Measurements from ENCODE around the gene ADAMTSL5.

Gene ADAMTSL5

DNA sequence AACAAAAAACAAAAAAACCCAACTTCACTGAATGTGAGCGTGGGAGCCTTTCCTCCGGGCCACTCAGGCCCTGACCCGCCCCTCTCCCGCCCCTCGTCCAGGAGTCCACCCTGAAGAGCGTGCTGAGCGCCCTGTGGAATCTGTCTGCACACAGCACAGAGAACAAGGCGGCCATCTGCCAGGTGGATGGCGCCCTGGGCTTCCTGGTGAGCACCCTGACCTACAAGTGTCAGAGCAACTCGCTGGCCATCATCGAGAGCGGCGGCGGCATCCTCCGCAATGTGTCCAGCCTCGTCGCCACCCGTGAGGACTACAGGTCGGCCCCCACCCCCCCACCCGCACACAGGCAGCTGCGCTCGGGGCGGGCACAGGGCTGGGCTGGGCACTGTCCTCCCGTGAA lies 51.0 kb downstream of the ADAMTSL5 start:
- no peak for ATAC-seq
- peaks cover 21% of the 10 kb centered on the region for H3K27me3 Mint-ChIP-seq
- peaks cover 6% of the 10 kb centered on the region for H3K36me3 Mint-ChIP-seq

DNA sequence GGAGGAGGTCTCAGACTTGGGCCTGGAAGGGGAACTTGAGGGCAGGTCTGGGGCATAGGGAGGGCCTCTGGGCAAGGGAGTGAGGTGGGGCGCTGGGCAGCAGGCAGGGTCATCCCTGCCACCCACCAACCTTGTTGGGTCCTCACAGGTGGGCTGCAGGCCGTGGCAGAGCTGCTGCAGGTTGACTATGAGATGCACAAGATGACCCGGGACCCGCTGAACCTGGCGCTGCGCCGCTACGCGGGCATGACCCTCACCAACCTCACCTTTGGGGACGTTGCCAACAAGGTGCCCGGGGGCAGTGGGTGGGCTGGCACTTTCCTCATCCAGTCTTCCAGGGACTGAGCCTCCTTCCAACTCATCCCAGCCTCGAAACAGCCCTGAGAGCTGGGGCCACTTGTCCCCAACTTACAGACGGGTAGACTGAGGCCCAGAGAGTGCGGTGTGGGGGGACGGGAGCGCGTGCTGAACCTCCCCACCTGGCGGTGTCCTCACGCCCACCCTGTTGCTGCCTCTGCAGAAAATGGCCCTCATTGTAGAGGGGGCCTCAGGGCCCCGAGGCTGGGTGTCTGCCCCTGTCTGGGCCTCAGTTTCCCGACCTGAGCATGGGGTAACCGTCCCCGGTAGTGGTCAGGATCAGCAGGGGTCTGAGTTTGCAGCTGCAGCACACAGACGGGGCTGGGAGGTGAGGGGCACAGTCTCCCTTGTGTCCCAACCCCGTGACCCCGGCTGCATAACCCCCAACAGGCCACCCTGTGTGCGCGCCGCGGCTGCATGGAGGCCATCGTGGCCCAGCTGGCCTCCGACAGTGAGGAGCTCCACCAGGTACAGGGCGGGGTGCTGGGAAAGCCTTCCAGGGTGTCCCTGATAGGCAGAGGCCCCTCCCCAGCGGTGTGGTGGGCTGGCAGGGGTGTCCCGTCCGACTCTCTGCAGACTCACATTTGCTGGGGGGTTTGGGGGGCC lies 52.5 kb downstream of the ADAMTSL5 start:
- Mint-ChIP-seq H3K27me3 (peaks cover 30% of the 10 kb centered on the region), H3K36me3 (peaks cover 6% of the 10 kb centered on the region), H3K9me3 (no peaks in the 10 kb centered on the region), H3K27ac (no peak overlapping the region), H3K4me3 (no peak overlapping the region), H3K4me1 (peaks cover 13% of the 10 kb centered on the region)
- ATAC-seq = no peak

More for the DNA sequence above, 51.0 kb downstream of the ADAMTSL5 start:
- Mint-ChIP-seq H3K9me3 (no peaks in the 10 kb centered on the region), H3K27ac (no peak overlapping the region), H3K4me3 (no peak overlapping the region), H3K4me1 (peaks cover 5% of the 10 kb centered on the region)

DNA sequence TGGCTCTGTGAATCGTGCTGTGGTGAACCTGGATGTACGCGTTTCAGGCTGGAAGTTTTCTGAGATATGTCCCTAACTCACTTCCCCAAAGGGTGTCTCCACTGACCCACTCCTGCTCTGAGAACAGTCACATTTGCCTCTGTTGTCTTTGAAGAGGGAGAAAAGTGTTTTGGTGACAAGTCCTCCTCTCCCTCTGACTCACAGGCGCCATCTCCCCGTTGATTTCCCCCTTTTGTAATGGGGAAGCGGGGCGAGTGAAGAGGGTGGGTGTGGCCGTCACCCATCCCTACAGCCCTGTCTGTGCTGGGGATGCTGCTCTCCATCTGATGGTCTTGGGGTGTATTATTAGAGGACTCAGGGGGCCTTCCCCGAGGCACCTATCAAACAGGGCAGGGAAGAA lies 53.3 kb downstream of the ADAMTSL5 start:
- Mint-ChIP-seq H3K9me3 (no peaks in the 10 kb centered on the region), H3K4me3 (no peak overlapping the region), H3K36me3 (peaks cover 6% of the 10 kb centered on the region), H3K27ac (no peak overlapping the region), H3K27me3 (peaks cover 38% of the 10 kb centered on the region), H3K4me1 (peaks cover 20% of the 10 kb centered on the region)
- ATAC-seq = no peak

DNA sequence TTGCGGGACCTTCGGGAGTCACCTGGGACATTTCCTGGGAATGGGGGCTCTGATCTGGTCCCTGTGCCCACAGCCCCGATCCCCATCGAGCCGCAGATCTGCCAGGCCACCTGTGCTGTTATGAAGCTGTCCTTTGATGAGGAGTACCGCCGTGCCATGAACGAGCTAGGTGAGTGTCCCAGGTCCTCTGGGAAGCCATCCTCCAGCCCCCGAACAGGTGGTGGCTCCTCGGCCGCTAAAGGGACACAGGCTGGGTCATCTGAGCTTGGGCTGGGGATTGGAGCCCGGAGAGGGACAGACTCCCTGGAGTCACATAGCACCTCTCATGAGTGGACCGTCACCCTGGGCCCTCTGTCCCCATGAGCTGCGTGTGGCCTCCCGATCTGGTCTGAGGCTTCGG lies 54.9 kb downstream of the ADAMTSL5 start:
- ATAC-seq = no peak
- peaks cover 30% of the 10 kb centered on the region for H3K4me1 Mint-ChIP-seq

DNA sequence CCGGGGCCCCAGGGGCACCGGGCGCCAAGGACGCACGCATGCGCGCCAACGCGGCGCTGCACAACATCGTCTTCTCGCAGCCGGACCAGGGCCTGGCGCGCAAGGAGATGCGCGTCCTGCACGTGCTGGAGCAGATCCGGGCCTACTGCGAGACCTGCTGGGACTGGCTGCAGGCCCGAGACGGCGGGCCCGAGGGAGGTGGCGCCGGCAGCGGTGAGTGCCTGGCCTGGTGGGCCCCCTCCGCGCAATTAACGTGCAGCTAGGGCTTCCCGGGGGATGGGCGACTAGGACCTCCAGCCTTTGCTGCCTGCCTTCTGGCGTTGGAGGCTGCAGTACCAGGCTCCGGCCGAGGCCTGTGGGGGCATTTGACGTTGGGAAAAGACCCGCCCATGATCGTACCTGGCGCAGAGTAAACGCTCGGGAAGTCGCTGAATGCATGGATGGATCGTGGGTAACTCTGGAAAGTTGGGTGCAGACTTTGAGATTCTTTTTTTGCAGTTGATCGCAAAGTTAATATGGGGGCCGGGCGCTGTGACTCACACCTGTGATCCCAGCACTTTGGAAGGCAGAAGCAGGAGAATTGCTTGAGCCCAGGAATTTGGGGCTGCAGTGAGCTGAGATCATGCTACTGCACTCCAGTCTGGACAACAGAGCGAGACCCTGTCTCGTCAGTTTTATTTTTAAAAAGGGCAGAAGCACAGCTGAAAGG lies 55.6 kb downstream of the ADAMTSL5 start:
- no peak overlapping the region for H3K27ac Mint-ChIP-seq
- no peak overlapping the region for H3K4me3 Mint-ChIP-seq
- H3K36me3 Mint-ChIP-seq = peaks cover 6% of the 10 kb centered on the region
- no peak for ATAC-seq
- H3K9me3 Mint-ChIP-seq = no peaks in the 10 kb centered on the region
- peaks cover 61% of the 10 kb centered on the region for H3K27me3 Mint-ChIP-seq
- peaks cover 32% of the 10 kb centered on the region for H3K4me1 Mint-ChIP-seq

More for the DNA sequence above, 54.9 kb downstream of the ADAMTSL5 start:
- Mint-ChIP-seq H3K27ac (no peak overlapping the region), H3K27me3 (peaks cover 54% of the 10 kb centered on the region), H3K9me3 (no peaks in the 10 kb centered on the region), H3K4me3 (no peak overlapping the region), H3K36me3 (peaks cover 6% of the 10 kb centered on the region)

DNA sequence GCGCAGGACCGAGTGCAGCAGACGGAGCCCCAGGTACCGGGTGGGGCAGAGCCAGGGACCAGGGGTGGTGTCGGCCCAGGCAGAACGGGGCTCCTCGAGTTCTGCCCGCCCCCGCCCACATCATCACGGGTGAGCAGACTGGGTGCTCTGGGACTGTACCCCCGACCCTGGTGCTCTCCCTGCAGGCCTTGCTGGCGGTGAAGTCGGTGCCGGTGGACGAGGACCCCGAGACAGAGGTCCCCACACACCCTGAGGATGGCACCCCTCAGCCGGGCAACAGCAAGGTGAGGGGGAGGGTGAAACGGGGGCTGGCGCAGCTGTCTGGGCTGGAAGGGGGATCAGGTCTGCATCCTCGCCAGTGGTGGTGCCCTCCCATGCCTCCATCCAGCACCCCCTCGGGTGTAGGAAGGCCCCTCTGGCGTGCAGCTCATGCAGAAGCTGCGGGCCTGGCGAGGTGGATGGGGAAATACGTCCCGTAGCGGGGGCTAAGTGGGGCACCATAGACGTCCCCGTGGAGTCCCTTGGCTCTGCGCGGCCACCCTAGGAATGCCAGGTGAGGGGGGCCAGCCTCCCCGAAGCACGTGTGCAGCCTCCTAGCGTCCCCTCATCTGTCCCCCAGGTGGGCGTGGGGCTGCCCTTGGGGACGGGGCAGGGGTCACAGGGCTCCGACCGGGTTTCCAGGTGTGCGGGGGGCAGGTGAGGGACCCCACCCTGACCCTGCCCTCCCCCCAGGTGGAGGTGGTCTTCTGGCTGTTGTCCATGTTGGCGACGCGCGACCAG lies 56.5 kb downstream of the ADAMTSL5 start:
- no peak overlapping the region for H3K27ac Mint-ChIP-seq

DNA sequence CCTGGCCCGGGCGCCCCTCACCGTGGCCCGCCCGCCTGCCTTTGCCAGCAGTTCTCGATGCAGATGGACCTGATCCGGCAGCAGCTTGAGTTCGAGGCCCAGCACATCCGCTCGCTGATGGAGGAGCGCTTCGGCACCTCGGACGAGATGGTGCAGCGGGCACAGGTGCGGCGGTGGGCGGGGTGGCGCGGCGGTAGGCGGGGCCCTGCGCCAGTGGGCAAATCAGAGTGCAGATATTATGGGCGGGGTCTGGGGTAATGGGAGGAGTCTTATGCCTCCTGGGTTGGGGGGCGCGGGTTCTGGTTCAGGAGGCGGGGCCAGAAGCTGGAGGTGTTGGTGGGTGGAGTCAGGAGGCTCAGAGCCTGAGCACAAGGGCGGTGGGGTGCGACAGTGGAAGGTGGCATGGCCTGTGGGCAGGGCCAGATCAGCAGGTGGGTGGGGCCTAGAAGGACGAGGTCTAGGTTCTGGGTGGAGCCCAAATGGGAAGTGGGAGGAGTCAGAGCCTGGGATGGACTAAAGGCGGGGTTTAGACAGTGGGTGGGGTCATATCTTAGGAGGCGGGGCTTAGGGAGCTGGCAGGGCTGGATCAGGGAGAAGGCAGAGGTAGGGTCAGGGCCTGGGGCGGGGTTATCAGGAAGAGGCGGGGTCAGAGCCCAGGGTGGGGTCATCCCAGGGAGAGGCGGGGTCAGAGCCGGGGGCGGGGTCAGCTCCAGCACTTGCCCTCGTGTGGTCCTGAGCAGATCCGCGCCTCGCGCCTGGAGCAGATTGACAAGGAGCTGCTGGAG lies 57.3 kb downstream of the ADAMTSL5 start:
- ATAC-seq = peak; percentile 55
- peaks cover 6% of the 10 kb centered on the region for H3K36me3 Mint-ChIP-seq
- no peaks in the 10 kb centered on the region for H3K9me3 Mint-ChIP-seq
- H3K27ac Mint-ChIP-seq = no peak overlapping the region
- H3K27me3 Mint-ChIP-seq = peaks cover 78% of the 10 kb centered on the region
- peaks cover 32% of the 10 kb centered on the region for H3K4me1 Mint-ChIP-seq
- no peak overlapping the region for H3K4me3 Mint-ChIP-seq

More for the DNA sequence above, 56.5 kb downstream of the ADAMTSL5 start:
- H3K27me3 Mint-ChIP-seq = peaks cover 70% of the 10 kb centered on the region
- H3K4me3 Mint-ChIP-seq = no peak overlapping the region
- H3K9me3 Mint-ChIP-seq = no peaks in the 10 kb centered on the region
- H3K4me1 Mint-ChIP-seq = peaks cover 32% of the 10 kb centered on the region
- H3K36me3 Mint-ChIP-seq = peaks cover 6% of the 10 kb centered on the region
- no peak for ATAC-seq

Data from stimulated activated memory B cell treated with anti-CD40 and anti-IgM and Interleukin-4, amounts not matched to agents 10 μg/mL and 1 μg/mL and 100 μg/mL, for 72 hours (primary cell).